ENCODE data around the gene ADM5.

The ADM5 gene

DNA sequence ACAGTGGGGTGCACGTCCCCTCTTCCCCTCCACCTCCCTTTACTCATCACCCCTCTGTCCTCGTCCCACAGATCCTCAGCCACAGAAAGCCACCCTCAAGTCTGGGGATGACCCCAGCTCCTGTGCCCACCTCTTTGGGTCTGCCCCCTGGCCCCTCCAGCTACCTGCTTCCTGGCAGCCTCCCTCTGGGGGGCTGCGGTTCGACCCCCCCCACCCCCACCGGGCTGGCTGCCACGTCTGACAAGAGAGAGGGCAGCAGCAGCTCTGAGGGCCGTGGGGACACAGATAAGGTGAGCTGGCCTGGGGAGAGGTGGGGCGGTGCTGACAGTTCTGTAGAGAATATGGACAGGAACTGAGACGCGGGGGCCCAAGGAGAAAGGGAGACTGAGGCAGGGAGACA lies 34.8 kb upstream of the ADM5 start:
- TF ChIP-seq, protein P1, sequence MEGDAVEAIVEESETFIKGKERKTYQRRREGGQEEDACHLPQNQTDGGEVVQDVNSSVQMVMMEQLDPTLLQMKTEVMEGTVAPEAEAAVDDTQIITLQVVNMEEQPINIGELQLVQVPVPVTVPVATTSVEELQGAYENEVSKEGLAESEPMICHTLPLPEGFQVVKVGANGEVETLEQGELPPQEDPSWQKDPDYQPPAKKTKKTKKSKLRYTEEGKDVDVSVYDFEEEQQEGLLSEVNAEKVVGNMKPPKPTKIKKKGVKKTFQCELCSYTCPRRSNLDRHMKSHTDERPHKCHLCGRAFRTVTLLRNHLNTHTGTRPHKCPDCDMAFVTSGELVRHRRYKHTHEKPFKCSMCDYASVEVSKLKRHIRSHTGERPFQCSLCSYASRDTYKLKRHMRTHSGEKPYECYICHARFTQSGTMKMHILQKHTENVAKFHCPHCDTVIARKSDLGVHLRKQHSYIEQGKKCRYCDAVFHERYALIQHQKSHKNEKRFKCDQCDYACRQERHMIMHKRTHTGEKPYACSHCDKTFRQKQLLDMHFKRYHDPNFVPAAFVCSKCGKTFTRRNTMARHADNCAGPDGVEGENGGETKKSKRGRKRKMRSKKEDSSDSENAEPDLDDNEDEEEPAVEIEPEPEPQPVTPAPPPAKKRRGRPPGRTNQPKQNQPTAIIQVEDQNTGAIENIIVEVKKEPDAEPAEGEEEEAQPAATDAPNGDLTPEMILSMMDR (IDR thresholded peaks at IDR 0.05): no peak
- H3K27ac ChIP-seq: no peak overlapping the region
- no peak for DNase-seq (ENCODE audit: low spot score)
- no peak overlapping the region for H3K4me3 ChIP-seq

DNA sequence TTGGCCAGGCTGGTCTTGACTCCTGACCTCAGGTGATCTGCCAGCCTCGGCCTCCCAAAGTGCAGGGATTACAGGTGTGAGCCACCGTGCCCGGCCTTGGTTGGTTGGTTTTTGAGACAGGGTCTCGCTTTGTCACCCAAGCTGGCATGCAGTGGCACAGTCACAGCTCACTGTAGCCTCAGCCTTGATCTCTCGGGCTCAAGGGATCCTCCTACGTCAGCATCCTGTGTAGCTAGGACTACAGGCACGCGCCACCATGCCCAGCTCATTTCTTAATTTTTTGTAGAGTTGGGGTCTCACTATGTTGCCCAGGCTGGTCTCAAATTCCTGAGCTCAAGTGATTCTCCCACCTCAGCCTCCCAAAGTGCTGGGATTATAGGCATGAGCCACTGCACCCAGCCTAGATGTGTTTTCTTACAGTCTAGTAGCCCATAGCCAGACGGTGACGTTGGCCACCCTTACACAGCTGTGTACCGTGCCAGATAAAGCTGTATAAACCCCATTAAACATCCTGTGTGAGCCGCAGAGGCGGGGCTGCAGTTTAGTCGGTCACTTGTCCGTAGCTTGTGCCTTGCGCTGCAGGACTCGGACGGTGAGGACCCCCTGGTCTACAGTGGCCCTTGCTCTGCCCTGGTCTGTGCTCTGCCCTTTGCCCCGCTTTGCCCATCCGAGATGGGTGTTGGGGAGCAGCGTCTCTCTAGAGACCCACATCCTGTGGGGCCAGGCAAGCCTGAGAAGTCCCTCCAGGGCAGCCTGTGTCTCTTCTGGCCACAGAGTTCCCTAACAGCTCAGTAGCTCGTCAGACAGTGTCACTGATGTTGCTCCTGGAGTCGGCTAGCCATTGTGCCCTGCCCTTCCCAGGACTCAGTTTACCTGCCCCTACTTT lies 33.6 kb upstream of the ADM5 start:
- no peak overlapping the region for H3K4me3 ChIP-seq
- no peak overlapping the region for H3K27ac ChIP-seq
- TF ChIP-seq, protein P1 (IDR thresholded peaks at IDR 0.05): no peak
- no peak for DNase-seq (ENCODE audit: low spot score)

DNA sequence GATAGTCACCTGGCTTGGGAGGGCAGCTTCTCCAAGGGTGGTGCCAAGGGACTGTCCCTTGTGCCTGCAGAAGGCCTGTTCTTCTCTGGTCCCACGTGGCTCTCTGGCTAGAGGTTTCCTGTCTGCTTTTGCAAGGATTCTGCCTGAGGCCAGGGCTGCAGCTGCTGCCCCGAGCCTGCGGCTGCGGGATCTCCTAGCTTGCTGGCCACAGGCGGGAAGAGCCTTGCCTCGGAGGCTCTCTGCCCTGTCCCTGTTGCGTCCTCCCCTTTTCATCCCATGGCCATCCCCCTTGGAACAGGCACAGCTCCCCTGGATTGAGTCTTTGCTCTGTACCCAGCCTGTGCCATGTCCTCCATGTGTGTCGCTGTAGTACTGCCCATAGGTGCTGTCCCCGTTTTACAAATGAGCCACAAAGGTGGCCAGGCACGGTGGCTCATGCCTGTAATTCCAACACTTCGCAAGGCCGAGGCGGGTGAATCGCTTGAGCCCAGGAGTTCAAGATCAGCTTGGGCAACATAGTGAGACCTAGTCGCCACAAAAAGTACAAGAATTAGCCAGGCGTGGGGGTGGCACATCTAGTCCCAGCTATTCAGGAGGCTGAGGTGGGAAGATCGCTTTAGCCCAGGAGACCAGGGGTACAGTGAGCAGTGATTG lies 32.8 kb upstream of the ADM5 start:
- no peak for DNase-seq (ENCODE audit: low spot score)
- no peak overlapping the region for H3K27ac ChIP-seq
- TF ChIP-seq, protein P1 (IDR thresholded peaks at IDR 0.05): no peak
- H3K4me3 ChIP-seq: no peak overlapping the region

DNA sequence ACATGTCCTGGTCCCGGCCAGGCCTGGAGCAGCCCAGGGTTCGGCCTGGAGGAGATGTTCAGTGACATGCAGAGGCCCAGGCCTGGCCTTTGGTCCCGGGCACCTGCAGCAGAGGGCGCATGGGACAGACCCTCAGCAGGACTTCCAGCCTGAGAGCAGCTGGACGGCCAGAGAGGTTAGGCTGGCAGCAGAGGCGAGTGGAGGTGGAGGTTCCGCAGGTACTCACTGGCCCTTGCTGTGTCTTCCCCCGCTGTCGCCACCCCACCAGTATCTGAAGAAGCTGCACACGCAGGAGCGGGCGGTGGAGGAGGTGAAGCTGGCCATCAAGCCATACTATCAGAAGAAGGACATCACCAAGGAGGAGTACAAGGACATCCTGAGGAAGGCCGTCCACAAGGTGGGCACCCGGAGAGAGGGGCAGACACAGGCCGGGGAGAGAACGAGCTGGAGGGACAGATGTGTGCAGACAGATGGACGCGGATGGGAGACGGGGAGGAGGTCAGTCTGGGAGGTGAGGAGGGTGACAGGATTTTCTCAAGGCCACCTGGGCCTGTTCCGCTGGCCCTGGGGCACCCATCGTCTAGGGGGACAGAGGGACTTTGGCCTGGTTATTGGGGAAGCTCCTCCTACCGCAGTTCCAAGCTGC lies 31.8 kb upstream of the ADM5 start:
- no peak overlapping the region for H3K4me3 ChIP-seq
- TF ChIP-seq, protein P1 (IDR thresholded peaks at IDR 0.05): no peak
- H3K27ac ChIP-seq: no peak overlapping the region
- DNase-seq (ENCODE audit: low spot score): no peak

DNA sequence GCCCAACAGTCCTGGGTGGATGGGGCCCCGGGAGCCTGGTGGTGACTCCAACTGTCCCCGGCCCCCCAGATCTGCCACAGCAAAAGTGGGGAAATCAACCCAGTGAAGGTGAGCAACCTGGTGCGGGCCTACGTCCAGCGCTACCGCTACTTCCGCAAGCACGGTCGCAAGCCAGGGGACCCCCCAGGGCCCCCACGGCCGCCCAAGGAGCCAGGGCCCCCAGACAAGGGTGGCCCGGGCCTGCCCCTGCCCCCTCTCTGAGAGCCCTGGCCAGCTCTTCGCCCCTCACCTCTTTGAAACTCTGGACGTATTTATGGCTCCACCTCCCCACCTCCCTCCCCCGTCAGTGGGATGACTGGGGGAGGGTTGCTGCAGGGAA lies 31.3 kb upstream of the ADM5 start:
- Histone ChIP-seq H3K27ac (no peak overlapping the region), H3K4me3 (no peak overlapping the region)
- TF ChIP-seq, protein P1 (IDR thresholded peaks at IDR 0.05): no peak
- no peak for DNase-seq (ENCODE audit: low spot score)

DNA sequence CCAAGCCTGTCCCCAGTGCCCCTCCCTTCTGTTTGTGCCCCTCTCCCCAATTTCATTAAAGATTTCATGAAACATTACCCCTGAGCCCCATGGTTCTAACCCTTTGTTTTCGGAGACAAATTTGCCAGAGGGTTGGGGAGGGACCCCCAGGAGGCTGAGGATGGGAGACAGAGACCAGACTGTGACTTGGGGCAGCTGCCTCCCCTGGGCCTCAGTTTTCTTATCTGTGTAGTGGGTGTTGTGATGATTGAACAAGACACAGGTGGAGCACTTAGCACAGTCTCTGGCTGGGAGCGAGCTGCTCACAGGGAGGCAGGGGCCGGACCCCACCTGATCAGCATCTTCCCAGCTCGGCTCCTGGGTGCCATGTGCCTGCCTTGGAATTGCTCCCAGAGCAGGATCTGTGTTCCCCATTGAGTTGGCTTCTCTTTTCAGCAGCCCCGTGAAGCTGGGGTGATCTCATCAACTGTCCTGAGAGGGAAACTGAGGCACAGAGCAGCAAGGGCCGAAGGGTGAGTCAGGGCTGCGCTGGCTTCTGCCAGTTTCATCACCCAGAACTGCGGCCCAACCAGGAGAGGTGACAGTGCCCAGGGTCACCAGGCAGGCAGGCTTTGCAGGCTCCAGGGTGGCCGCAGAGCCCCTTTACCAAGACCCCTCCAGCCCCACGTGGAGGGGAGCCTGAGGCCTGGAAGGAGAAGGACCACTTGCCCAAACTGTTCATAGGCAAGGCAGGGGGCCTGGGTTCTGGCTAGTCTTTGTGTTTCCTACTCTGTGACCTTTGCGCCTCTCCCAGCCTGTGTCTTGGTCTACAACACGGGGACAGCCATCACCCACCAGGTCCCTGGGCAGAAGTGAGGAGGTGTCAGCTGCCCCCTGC lies 30.6 kb upstream of the ADM5 start:
- DNase-seq (ENCODE audit: low spot score): no peak
- no peak overlapping the region for H3K27ac ChIP-seq
- no peak overlapping the region for H3K4me3 ChIP-seq
- TF ChIP-seq, protein P1 (IDR thresholded peaks at IDR 0.05): no peak
